NK-92 treated with Interleukin-12 subunit alpha and Interleukin-12 subunit beta, amount 100 ng/mL, for 24 hours (cell line): ENCODE data around the gene SEMA3A.

Experiments
- DNase-seq: peaks from one replicate; lab custom pipeline; 2025; lab: John Stamatoyannopoulos, UW

The SEMA3A gene

GRCh38 chr7:83921941-83922607 lies 272.5 kb downstream of the SEMA3A start:
- no peak for DNase-seq

- DNase-seq: no peak
Measured at GRCh38 chr7:83921271-83921940, 273.2 kb downstream of the SEMA3A start.

DNA sequence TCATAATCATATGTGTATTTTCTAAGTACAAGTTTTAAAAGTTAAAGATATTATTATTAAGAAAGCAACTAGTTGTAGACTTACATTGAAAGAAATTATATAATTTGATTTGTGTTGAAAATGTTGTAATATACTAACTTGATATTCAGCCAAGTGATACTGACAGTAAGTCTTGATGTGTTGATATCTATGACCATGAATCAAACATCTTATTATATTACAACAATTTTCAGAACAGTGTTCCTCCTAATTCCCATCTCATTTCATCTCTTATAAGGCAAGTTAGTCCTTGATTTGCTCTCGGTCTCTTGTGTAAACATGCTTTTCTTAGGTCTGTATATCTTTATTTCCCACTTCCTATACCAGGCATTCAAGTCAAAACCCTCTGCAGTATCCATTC lies 276.4 kb downstream of the SEMA3A start:
- no peak for DNase-seq

DNA sequence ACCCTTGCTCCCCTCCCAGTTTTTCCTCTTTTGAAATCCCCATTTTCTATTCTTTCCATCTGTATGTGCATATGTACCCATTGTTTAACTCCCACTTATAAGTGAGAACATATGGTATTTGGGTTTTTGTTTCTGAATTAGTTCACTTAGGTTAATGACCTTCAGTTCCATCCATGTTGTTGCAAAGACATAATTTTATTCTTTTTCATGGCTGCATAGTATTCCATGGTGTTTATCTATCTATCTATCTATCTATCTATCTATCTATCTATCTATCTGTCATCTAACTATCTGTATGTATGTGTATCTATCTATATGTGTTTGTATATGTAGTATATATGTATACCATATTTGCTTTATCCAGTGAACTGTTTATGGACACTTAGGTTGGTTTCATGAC lies 281.4 kb downstream of the SEMA3A start:
- DNase-seq: no peak

GRCh38 chr7:83908526-83908925 lies 286.1 kb downstream of the SEMA3A start:
- DNase-seq: no peak
